HG03521 (cell line): ENCODE data around the gene NABP1.

Experiments
- ATAC-seq: cut with Tn5 transposase; IDR thresholded peaks from one replicate; pipeline ENCODE4 v1.9.1; 2021; ENCODE audit warnings: mild to moderate bottlenecking, moderate library complexity; ENCODE audit not compliant: unreplicated experiment

NABP1 gene

GRCh38 chr2:191678437-191679100, 633 bp downstream of the NABP1 start:
- ATAC-seq = peak; percentile 0

GRCh38 chr2:191679818-191680600, 2.1 kb downstream of the NABP1 start:
- ATAC-seq = peak; percentile 17

- ATAC-seq = no peak
Observed at GRCh38 chr2:191680639-191681038, 2.7 kb downstream of the NABP1 start.

- no peak for ATAC-seq
Observed at GRCh38 chr2:191682126-191682525, 4.2 kb downstream of the NABP1 start.

GRCh38 chr2:191686066-191686465, 8.1 kb downstream of the NABP1 start:
- no peak for ATAC-seq

- ATAC-seq = no peak
Observed at GRCh38 chr2:191686729-191687128, 8.8 kb downstream of the NABP1 start.

- ATAC-seq = no peak
Observed at GRCh38 chr2:191687867-191688266, 9.9 kb downstream of the NABP1 start.

GRCh38 chr2:191688934-191689695, 11.2 kb downstream of the NABP1 start:
- ATAC-seq = no peak

GRCh38 chr2:191690327-191690726, 12.4 kb downstream of the NABP1 start:
- ATAC-seq = no peak

GRCh38 chr2:191691016-191691735, 13.2 kb downstream of the NABP1 start:
- peak; percentile 65 for ATAC-seq

- ATAC-seq = no peak
Observed at GRCh38 chr2:191691898-191692297, 14.0 kb downstream of the NABP1 start.

GRCh38 chr2:191692502-191693115, 14.7 kb downstream of the NABP1 start:
- no peak for ATAC-seq

- ATAC-seq = no peak
Observed at GRCh38 chr2:191693166-191693565, 15.2 kb downstream of the NABP1 start.

- ATAC-seq = no peak
Observed at GRCh38 chr2:191693778-191694177, 15.8 kb downstream of the NABP1 start.

GRCh38 chr2:191696001-191696400, 18.1 kb downstream of the NABP1 start:
- ATAC-seq = no peak

- ATAC-seq = no peak
Observed at GRCh38 chr2:191696966-191697365, 19.0 kb downstream of the NABP1 start.

GRCh38 chr2:191697870-191698269, 19.9 kb downstream of the NABP1 start:
- ATAC-seq = no peak

GRCh38 chr2:191699341-191699945, 21.5 kb downstream of the NABP1 start:
- ATAC-seq = no peak

- ATAC-seq = no peak
Observed at GRCh38 chr2:191701029-191701428, 23.1 kb downstream of the NABP1 start.

GRCh38 chr2:191701696-191702095, 23.8 kb downstream of the NABP1 start:
- no peak for ATAC-seq
